HEK293 (cell line): ENCODE measurements around the gene UNC119.

ENCODE experiments used
- CTCF ChIA-PET: fragments of 350-600 bp; formaldehyde crosslinking; extraction: SDS; loops from one replicate; lab custom pipeline; 2021; ENCODE audit warnings: antibody characterized with exemption; lab: Yijun Ruan, JAX
- POLR2A ChIA-PET: fragments of 300-600 bp; formaldehyde crosslinking; extraction: SDS; loops from one replicate; lab custom pipeline; 2020; ENCODE audit warnings: antibody characterized with exemption, inconsistent platforms; lab: Yijun Ruan, JAX
- H3K27ac ChIP-seq: fragments of 200-500 bp; sonication (Bioruptor generic); 2 replicates; pipeline ENCODE4 v1.5.1; 2014; ENCODE audit warnings: low read depth, low read length, control low read depth, inconsistent platforms; ENCODE audit errors: extremely low read depth
- H3K36me3 ChIP-seq, 2 experiments: fragments of 200-500 bp in 1 of 2; sonication (Bioruptor generic) in 1 of 2; 1 replicate in 1 of 2; 2 replicates in 1 of 2; pipeline ENCODE4 v1.5.1; 2014 to 2017; ENCODE audit warnings: inconsistent platforms in 2 of 2, low read length in 2 of 2; ENCODE audit not compliant: control insufficient read depth in 2 of 2, insufficient read depth in 1 of 2
- H3K4me1 ChIP-seq: fragments of 200-500 bp; sonication (Bioruptor generic); 2 replicates; pipeline ENCODE4 v1.5.1; 2014; ENCODE audit warnings: mild to moderate bottlenecking, low read length, inconsistent platforms; ENCODE audit not compliant: control insufficient read depth, insufficient read depth
- H3K4me3 ChIP-seq: 2 replicates; pipeline ENCODE4 v1.5.1; 2011; ENCODE audit warnings: low read depth, mild to moderate bottlenecking, control low read depth, low read length, moderate library complexity
- H3K9me3 ChIP-seq: fragments of 200-500 bp; sonication (Bioruptor generic); 2 replicates; pipeline ENCODE4 v1.5.1; 2014; ENCODE audit warnings: low read depth, low read length, inconsistent platforms; ENCODE audit not compliant: control insufficient read depth, insufficient read depth
- EGR2 ChIP-seq: fragments of 450-650 bp; formaldehyde crosslinking; IDR thresholded peaks from 2 replicates; pipeline ENCODE4 v1.5.1; 2016; ENCODE audit warnings: low read depth, missing biosample characterization, missing genetic modification characterization
- GLI4 ChIP-seq: fragments of 450-650 bp; formaldehyde crosslinking; IDR thresholded peaks from 2 replicates; pipeline ENCODE4 v1.5.1; 2016; ENCODE audit warnings: missing biosample characterization, missing genetic modification characterization
- KLF7 ChIP-seq: fragments of 450-650 bp; formaldehyde crosslinking; IDR thresholded peaks from 2 replicates; pipeline ENCODE4 v1.5.1; 2016; ENCODE audit warnings: missing biosample characterization, missing genetic modification characterization, borderline replicate concordance
- KLF8 ChIP-seq: fragments of 450-650 bp; formaldehyde crosslinking; IDR thresholded peaks from 2 replicates; pipeline ENCODE4 v1.5.1; 2016; ENCODE audit warnings: missing biosample characterization, missing genetic modification characterization
- YY2 ChIP-seq: fragments of 450-650 bp; formaldehyde crosslinking; IDR thresholded peaks from 2 replicates; pipeline ENCODE4 v1.5.1; 2016; ENCODE audit warnings: missing biosample characterization, missing genetic modification characterization
- ZBTB10 ChIP-seq: fragments of 450-650 bp; formaldehyde crosslinking; IDR thresholded peaks from 2 replicates; pipeline ENCODE4 v1.5.1; 2016; ENCODE audit warnings: missing biosample characterization, missing genetic modification characterization
- ZBTB44 ChIP-seq: fragments of 450-650 bp; IDR thresholded peaks from 2 replicates; pipeline ENCODE4 v1.5.1; 2018; ENCODE audit warnings: missing biosample characterization, mild to moderate bottlenecking, missing genetic modification characterization
- ZFHX2 ChIP-seq: fragments of 450-650 bp; formaldehyde crosslinking; conservative IDR thresholded peaks from 2 replicates; pipeline ENCODE4 v1.5.1; 2016; ENCODE audit warnings: missing biosample characterization, missing genetic modification characterization
- ZIC2 ChIP-seq: fragments of 450-650 bp; formaldehyde crosslinking; IDR thresholded peaks from 2 replicates; pipeline ENCODE4 v1.5.1; 2016; ENCODE audit warnings: missing biosample characterization, missing genetic modification characterization
- ZNF148 ChIP-seq: fragments of 450-650 bp; formaldehyde crosslinking; IDR thresholded peaks from 2 replicates; pipeline ENCODE4 v1.5.0; 2017; ENCODE audit warnings: missing biosample characterization, missing genetic modification characterization, borderline replicate concordance
- ZNF548 ChIP-seq: fragments of 450-650 bp; formaldehyde crosslinking; IDR thresholded peaks from 2 replicates; pipeline ENCODE4 v1.5.1; 2016; ENCODE audit warnings: missing biosample characterization, missing genetic modification characterization
- ZNF558 ChIP-seq: fragments of 450-650 bp; formaldehyde crosslinking; IDR thresholded peaks from 2 replicates; pipeline ENCODE4 v1.5.1; 2016; ENCODE audit warnings: missing biosample characterization, missing genetic modification characterization
- ZNF610 ChIP-seq: fragments of 450-650 bp; formaldehyde crosslinking; IDR thresholded peaks from 2 replicates; pipeline ENCODE4 v1.5.1; 2016; ENCODE audit warnings: missing biosample characterization, missing genetic modification characterization, borderline replicate concordance
- ZNF623 ChIP-seq: fragments of 450-650 bp; formaldehyde crosslinking; IDR thresholded peaks from 2 replicates; pipeline ENCODE4 v1.5.1; 2016; ENCODE audit warnings: missing biosample characterization, missing genetic modification characterization
- ZNF704 ChIP-seq: fragments of 450-650 bp; formaldehyde crosslinking; IDR thresholded peaks from 2 replicates; pipeline ENCODE4 v1.5.1; 2016; ENCODE audit warnings: missing biosample characterization, missing genetic modification characterization

The UNC119 gene

GRCh38 chr17:28527859-28528258 lies 24.6 kb downstream of the UNC119 start (continued):
- TF ChIP-seq ZNF704 (no peak), YY2 (tag by site-specific recombination) (no peak), ZNF558 (tag by site-specific recombination) (no peak), ZBTB44 (tag by site-specific recombination) (no peak), ZNF148 (no peak), GLI4 (no peak), ZNF548 (tag by site-specific recombination) (no peak), KLF8 (tag by site-specific recombination) (no peak), ZBTB10 (no peak)

- ChIA-PET POLR2A (no interaction called here), CTCF (interaction anchor here (1.2 to 4.7 kb wide), 3 partner anchors 9 to 32 kb away, joined by 3 to 17 read pairs (median 17); no protein-coding TSS in a partner anchor)
- Histone ChIP-seq H3K27ac (no peak overlapping the region), H3K36me3 (no peaks in the 10 kb centered on the region), H3K4me1 (peaks cover 5% of the 10 kb centered on the region; the same call in 1 of the 2 replicates), H3K4me3 (no peak overlapping the region), H3K9me3 (no peaks in the 10 kb centered on the region)
- TF ChIP-seq EGR2, result peak; percentile 78
- no peak for TF ChIP-seq KLF7 (tag by site-specific recombination)
- TF ChIP-seq ZIC2 (tag by site-specific recombination), result peak; percentile 65
- TF ChIP-seq ZNF623 (tag by site-specific recombination), result no peak
- peak; percentile 77 for TF ChIP-seq ZFHX2 (tag by site-specific recombination)
Observed at GRCh38 chr17:28527181-28527681, 25.2 kb downstream of the UNC119 start.

- Histone ChIP-seq H3K36me3 (no peaks in the 10 kb centered on the region), H3K27ac (no peak overlapping the region), H3K4me1 (peaks cover 5% of the 10 kb centered on the region; the same call in 1 of the 2 replicates), H3K4me3 (no peak overlapping the region), H3K9me3 (no peaks in the 10 kb centered on the region)
- CTCF ChIA-PET, result interaction anchor here (0.8 to 4.7 kb wide), 3 partner anchors 9 to 32 kb away, joined by 3 to 17 read pairs (median 5); no protein-coding TSS in a partner anchor
- POLR2A ChIA-PET, result interaction anchor here (0.6 kb wide), 1 partner anchor 104 kb away, joined by 3 read pairs; no protein-coding TSS in a partner anchor
- TF ChIP-seq ZNF610 (no peak), ZIC2 (tag by site-specific recombination) (peak; percentile 74)
Observed at GRCh38 chr17:28526381-28526780, 26.0 kb downstream of the UNC119 start.
